Gastroesophageal sphincter (tissue), 3 donors: ENCODE results near the gene SNTG2.

Experiments used
- POLR2A ChIP-seq, 2 donors: fragments of 450-650 bp; IDR thresholded peaks; one replicate each; pipeline ENCODE4 v1.6.1; 2017; ENCODE audit warnings: antibody characterized with exemption in 2 of 2, mild to moderate bottlenecking in 2 of 2, moderate library complexity in 1 of 2
- POLR2AphosphoS5 ChIP-seq: sonication (generic); formaldehyde crosslinking; IDR thresholded peaks from one replicate; pipeline ENCODE4 v1.6.1; 2017; ENCODE audit warnings: antibody characterized with exemption
- TF ChIP-seq, protein P1 (sequence below), 4 experiments: fragments of 200-600 bp in 2 of 4; fragments of 450-650 bp in 2 of 4; sonication (generic) in 1 of 4; IDR thresholded peaks; one replicate each; pipeline ENCODE4 v1.5.1; 2017 to 2019; ENCODE audit warnings: antibody characterized with exemption in 4 of 4, mild to moderate bottlenecking in 2 of 4, moderate library complexity in 2 of 4

- TF ChIP-seq, protein P1, sequence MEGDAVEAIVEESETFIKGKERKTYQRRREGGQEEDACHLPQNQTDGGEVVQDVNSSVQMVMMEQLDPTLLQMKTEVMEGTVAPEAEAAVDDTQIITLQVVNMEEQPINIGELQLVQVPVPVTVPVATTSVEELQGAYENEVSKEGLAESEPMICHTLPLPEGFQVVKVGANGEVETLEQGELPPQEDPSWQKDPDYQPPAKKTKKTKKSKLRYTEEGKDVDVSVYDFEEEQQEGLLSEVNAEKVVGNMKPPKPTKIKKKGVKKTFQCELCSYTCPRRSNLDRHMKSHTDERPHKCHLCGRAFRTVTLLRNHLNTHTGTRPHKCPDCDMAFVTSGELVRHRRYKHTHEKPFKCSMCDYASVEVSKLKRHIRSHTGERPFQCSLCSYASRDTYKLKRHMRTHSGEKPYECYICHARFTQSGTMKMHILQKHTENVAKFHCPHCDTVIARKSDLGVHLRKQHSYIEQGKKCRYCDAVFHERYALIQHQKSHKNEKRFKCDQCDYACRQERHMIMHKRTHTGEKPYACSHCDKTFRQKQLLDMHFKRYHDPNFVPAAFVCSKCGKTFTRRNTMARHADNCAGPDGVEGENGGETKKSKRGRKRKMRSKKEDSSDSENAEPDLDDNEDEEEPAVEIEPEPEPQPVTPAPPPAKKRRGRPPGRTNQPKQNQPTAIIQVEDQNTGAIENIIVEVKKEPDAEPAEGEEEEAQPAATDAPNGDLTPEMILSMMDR (IDR thresholded peaks at IDR 0.05) = no peak
- no peak for TF ChIP-seq POLR2A (IDR thresholded peaks at IDR 0.05)
- no peak for TF ChIP-seq POLR2AphosphoS5
Measured at GRCh38 chr2:1413156-1413710, 462.6 kb downstream of the SNTG2 start, which contains the start of gene TPO.
